Nephron progenitor cell (in vitro differentiated cells): ENCODE measurements around the gene PRR20D.
"Not testable (repeated sequence)": the region's sequence is repeated elsewhere in the genome, so short reads cannot be mapped to it uniquely, and the experiment has no call there.

Experiments used
- DNase-seq: peaks from one replicate; pipeline ENCODE4 v3.0.0; 2021
- H3K27ac Mint-ChIP-seq: 2 replicates; pipeline ENCODE4 v1.8.0; 2021; ENCODE audit warnings: mild to moderate bottlenecking, moderate library complexity, mixed read lengths
- H3K27me3 Mint-ChIP-seq: 2 replicates; pipeline ENCODE4 v1.8.0; 2021; ENCODE audit warnings: mild to moderate bottlenecking, low read depth, mixed read lengths; ENCODE audit not compliant: poor library complexity
- H3K36me3 Mint-ChIP-seq: 2 replicates; pipeline ENCODE4 v1.8.0; 2021; ENCODE audit warnings: low read depth, mixed read lengths
- H3K4me1 Mint-ChIP-seq: 2 replicates; pipeline ENCODE4 v1.8.0; 2021; ENCODE audit warnings: mixed read lengths
- H3K4me3 Mint-ChIP-seq: 2 replicates; pipeline ENCODE4 v1.8.0; 2021; ENCODE audit warnings: mild to moderate bottlenecking, moderate library complexity, mixed read lengths
- H3K9me3 Mint-ChIP-seq: 2 replicates; pipeline ENCODE4 v1.8.0; 2021; ENCODE audit warnings: mild to moderate bottlenecking, moderate library complexity, mixed read lengths
- CTCF ChIP-seq: fragments of 200-600 bp; sonication (generic); IDR thresholded peaks from 2 replicates; pipeline ENCODE4 v1.5.0; 2021; ENCODE audit warnings: antibody characterized with exemption

Gene PRR20D

GRCh38 chr13:57138988-57139387 lies 21.4 kb upstream of the PRR20D start:
- Mint-ChIP-seq H3K4me3 (no peak overlapping the region), H3K9me3 (peaks cover 7% of the 10 kb centered on the region), H3K27me3 (no peaks in the 10 kb centered on the region), H3K4me1 (no peaks in the 10 kb centered on the region), H3K36me3 (no peaks in the 10 kb centered on the region), H3K27ac (no peak overlapping the region)
- TF ChIP-seq CTCF, result no peak
- DNase-seq, result no peak

GRCh38 chr13:57139781-57140180 lies 20.7 kb upstream of the PRR20D start:
- DNase-seq, H3K36me3 Mint-ChIP-seq, H3K27me3 Mint-ChIP-seq, H3K27ac Mint-ChIP-seq, H3K4me1 Mint-ChIP-seq, H3K4me3 Mint-ChIP-seq, H3K9me3 Mint-ChIP-seq: not testable (repeated sequence)

- not testable (repeated sequence) for H3K27ac Mint-ChIP-seq, H3K4me1 Mint-ChIP-seq
These were observed 20.0 kb upstream of the PRR20D start, which contains the start of gene PRR20A for GRCh38 chr13:57140235-57140968. PRR20A (plus strand) TSS chr13:57140918; CDS start chr13:57141305, 387 bp downstream.

GRCh38 chr13:57147188-57147587 lies 13.2 kb upstream of the PRR20D start, which contains the start of gene PRR20B:
PRR20B (plus strand) TSS chr13:57147488; CDS start chr13:57147875, 387 bp downstream.
- not testable (repeated sequence) for H3K9me3 Mint-ChIP-seq, H3K4me3 Mint-ChIP-seq, H3K27ac Mint-ChIP-seq

More at GRCh38 chr13:57140235-57140968, 20.0 kb upstream of the PRR20D start, which contains the start of gene PRR20A:
- H3K27me3 Mint-ChIP-seq, DNase-seq, H3K4me3 Mint-ChIP-seq, H3K36me3 Mint-ChIP-seq, H3K9me3 Mint-ChIP-seq: not testable (repeated sequence)

GRCh38 chr13:57148106-57148505 lies 12.3 kb upstream of the PRR20D start:
- not testable (repeated sequence) for DNase-seq, H3K27me3 Mint-ChIP-seq, H3K9me3 Mint-ChIP-seq, H3K4me3 Mint-ChIP-seq, H3K27ac Mint-ChIP-seq, H3K4me1 Mint-ChIP-seq, H3K36me3 Mint-ChIP-seq

More at GRCh38 chr13:57147188-57147587, 13.2 kb upstream of the PRR20D start, which contains the start of gene PRR20B:
- H3K4me1 Mint-ChIP-seq, DNase-seq, H3K27me3 Mint-ChIP-seq, H3K36me3 Mint-ChIP-seq: not testable (repeated sequence)

GRCh38 chr13:57153761-57154160 lies 6.7 kb upstream of the PRR20D start, which contains the start of gene PRR20C:
PRR20C (plus strand) TSS chr13:57154061; CDS start chr13:57154448, 387 bp downstream.
- not testable (repeated sequence) for H3K4me1 Mint-ChIP-seq, H3K9me3 Mint-ChIP-seq, DNase-seq, H3K27me3 Mint-ChIP-seq, H3K27ac Mint-ChIP-seq, H3K36me3 Mint-ChIP-seq, H3K4me3 Mint-ChIP-seq

GRCh38 chr13:57166897-57167296 lies 6.5 kb downstream of the PRR20D start, which contains the start of gene PRR20E:
PRR20E (plus strand) TSS chr13:57167197; CDS start chr13:57167584, 387 bp downstream.
- not testable (repeated sequence) for H3K4me3 Mint-ChIP-seq, H3K27ac Mint-ChIP-seq, H3K4me1 Mint-ChIP-seq, H3K36me3 Mint-ChIP-seq, DNase-seq, H3K27me3 Mint-ChIP-seq, H3K9me3 Mint-ChIP-seq

- no peaks in the 10 kb centered on the region for H3K27me3 Mint-ChIP-seq
- no peaks in the 10 kb centered on the region for H3K36me3 Mint-ChIP-seq
- no peaks in the 10 kb centered on the region for H3K4me1 Mint-ChIP-seq
- H3K27ac Mint-ChIP-seq, result no peak overlapping the region
- H3K9me3 Mint-ChIP-seq, result no peaks in the 10 kb centered on the region
- DNase-seq, result no peak
- no peak overlapping the region for H3K4me3 Mint-ChIP-seq
- no peak for TF ChIP-seq CTCF
These were observed 31.2 kb downstream of the PRR20D start for GRCh38 chr13:57191667-57192066.

GRCh38 chr13:57212989-57213388 lies 52.6 kb downstream of the PRR20D start:
- H3K4me1 Mint-ChIP-seq, result no peaks in the 10 kb centered on the region
- TF ChIP-seq CTCF, result no peak
- H3K27ac Mint-ChIP-seq, result no peak overlapping the region
- no peak overlapping the region for H3K4me3 Mint-ChIP-seq
- no peaks in the 10 kb centered on the region for H3K9me3 Mint-ChIP-seq
- no peaks in the 10 kb centered on the region for H3K36me3 Mint-ChIP-seq
- H3K27me3 Mint-ChIP-seq, result peaks cover 3% of the 10 kb centered on the region
- no peak for DNase-seq
